T1000 (cell line): Measurements from ENCODE around the gene CAB39.

Source experiments
- DNase-seq: peaks from one replicate; lab custom pipeline; 2025; ENCODE audit warnings: mixed read lengths; lab: John Stamatoyannopoulos, UW

The CAB39 gene

DNA sequence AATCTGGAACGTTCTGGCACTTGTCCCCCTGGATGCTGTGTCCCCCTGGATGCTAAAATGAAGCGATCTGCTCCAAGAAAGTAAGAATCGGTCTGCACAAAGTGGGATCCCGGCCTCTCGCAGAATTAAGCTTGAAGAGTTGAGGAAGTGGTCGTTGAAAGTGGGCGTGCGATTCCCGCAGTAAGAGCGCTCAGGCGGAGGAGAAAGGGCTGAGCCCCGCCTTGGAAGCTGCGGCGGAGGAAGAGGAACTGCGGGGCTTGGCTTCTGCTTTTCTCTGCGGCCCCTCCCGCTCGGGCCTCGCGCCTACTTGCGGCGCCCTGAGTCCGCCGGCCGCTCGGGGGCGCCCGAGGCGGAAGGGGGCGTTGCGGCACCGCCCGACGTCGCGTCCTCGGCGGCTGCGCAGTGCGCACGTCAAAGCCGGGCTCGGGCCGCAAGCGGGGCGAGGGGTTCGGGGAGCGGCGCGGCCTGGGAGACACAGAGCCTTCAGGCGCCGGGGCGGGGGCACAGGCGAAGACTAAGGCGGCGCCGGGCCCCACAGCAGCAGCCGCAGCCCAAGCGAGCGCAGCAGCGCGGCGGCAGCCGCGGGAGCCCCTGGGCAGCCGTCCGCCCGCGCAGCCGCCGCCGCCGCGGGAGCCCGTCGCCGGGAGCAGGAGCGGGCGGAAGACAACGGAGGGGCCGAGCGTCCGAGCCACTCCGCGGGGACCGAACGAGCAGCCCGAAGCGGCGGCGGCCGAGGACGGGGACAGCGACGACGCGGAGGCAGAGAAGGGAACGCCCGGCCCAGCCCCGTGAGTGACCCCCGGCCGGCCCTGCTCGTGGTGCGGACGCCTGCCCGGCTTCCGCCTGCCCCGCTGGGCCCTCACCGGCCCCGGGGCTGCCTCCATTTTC is at the start of gene CAB39:
TSS of gene CAB39 (plus strand) at position 400 of the 888 bp plus-strand sequence. CDS start 47,160 bp downstream, outside the sequence.
- DNase-seq = peak; percentile 86

DNA sequence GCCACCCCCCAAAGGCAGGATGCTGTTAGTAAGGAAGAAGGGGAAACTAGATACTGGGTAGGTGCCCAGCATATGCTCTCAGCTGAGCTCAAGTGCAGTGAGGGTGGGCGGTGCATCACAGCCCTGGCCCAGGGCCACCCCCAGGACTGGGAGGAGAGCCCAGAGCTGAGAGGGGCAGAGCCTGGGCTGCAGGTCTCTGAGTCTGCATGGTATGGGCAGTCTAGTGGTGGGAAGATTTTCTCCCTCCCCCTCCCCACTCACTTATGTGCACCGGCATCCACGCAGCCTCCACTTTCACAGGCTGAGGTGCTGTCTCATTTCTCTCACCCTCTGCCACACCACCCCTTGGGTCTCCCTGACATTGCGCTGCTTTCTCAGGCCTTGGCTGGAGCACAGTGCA is 48.5 kb upstream of the CAB39 start:
- no peak for DNase-seq

DNA sequence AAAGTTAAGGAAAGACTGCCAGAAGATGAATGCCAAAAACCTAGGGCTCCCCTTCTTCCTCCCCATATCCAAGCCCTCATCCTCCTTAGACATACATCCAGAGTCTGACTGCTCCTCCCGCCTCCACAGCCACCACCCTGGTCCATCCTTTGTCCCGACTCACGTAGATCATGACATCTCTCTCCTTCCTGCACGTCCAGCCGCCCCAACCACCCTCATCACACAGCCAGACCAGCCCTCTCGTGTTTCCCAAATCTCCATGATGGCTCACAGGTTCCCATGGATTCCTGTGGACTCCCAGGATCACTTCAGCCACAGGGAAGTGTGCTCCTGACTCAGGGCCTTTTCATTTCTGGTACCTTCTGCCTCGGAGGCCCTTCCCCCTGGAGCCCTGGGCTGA is 47.8 kb upstream of the CAB39 start:
- DNase-seq = no peak

DNA sequence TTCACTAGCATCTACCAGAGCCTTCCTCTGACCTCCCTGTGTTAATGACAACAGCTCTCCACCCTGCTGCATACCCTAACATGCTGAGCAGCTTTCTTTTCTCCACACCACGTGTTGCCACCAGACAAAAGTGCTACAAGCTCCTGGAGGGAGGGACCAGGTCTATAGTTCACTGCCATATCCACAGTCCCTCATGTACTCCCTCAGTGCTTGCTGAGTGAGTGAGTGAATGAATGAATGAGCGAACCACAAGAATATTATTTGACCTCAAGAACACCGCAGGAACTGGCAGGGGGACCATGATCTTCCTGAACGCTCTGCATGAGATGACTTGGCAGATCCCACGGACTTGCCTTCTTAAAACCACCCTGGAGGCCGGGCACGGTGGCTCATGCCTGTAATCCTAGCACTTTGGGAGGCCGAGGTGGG is 47.4 kb upstream of the CAB39 start:
- DNase-seq = no peak

DNA sequence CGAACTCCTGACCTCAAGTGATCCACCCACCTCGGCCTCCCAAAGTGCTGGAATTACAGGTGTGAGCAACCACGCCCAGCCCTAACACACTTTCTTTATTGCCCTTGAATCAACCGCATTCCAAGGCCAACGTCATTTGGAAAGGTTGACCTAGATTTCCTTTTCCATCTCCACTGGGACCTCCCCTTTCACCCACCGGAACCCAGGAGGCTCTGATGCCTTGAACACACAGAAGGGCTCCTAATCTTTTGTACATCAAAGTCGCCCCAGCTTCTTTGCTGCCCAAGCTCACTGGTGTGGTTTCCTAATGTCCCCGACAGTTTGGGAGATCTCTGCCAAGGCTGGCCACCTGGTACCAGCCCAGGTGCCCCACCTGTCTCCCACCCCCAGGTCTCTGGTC is 46.2 kb upstream of the CAB39 start:
- DNase-seq = no peak

DNA sequence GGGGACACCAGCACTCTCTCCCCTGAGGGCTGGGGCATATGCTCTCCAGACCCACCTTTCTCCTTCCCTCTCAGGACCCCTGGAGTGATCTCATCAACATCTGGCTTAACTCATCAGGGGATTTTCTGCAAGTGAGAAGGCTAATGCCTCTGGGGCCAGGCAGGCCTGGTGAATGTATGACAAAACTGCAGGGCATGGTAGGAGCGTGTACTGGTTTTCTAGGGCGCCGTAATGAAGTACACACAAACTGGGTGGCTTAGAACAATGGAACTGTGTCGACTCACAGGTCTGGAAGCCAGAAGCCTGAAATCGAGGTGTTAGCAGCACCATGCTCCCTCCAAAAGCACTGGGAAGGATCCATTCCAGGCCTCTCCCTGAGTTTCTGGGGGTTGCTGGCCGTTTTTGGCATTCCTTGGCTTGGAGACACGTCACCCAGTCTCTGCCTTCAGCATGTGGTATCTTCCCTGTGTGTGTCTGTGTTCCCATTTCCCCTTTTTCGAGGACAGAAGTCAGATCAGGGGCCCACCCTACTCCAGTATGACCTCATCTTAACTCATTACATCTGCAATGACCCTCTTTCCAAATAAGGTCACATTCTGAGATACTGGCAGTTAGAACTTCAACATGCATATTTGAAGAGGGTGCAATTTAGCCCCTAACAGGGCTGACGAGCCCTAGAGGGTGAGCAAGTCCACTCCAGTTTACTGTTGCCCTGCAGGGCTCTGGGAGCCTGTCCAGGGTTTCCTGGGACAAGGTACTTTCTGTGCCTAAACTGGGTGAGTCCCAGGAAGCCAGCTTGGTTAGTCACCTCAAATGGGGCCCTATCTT is 45.5 kb upstream of the CAB39 start:
- DNase-seq = peak; percentile 57

DNA sequence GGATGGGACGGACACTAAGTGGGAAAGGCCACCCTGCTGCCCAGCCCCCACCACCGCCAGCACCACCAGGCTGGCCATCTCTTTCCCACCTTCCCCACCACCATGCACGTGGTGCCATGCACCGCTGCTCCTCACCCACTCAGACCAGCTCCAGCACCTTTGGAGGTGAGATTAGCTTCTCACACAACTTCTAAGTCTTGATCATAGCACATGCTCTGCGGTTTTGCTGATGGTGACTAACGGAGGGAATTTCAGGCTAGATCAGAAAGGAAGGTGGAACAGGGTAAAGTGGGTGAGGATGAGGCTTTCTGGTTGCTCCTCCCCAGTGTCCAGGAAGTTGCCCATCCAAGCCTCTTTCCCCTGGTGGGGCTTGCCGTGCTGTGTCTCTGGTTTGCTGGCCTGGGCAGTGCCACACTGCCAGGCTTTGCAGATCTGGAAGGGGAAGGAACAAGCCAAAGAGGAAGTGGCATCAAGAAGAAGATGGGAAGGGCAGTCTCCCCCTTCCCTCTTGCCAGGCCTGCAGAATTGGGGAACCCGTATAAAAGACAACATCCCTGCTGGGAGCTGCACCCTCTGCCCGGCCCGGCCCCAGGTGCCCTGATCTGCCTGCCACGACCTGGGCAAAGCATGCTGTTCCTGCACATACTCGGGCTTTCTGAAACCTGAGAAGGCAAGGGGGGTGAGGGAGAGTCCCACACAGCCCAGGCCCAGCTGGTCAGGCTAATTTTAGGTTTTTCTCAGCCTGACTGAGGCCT is 44.3 kb upstream of the CAB39 start:
- no peak for DNase-seq

DNA sequence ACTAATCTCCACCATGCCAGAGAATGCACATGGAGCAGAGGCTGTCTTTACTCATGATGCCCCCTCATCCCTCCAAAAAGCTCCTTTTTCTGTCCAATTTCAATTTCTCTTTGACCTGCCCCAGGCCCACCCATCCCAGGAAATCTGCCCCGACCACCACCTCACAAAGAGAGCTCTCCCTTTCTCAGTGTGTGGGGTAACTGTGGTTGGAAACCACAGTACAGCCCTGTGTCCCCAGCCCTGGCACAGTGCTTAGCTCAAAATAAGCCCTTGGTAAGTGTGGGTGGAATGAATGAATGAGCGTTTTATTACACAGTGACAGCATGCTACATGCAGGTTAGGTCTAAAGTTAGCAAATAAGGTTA is 43.7 kb upstream of the CAB39 start:
- no peak for DNase-seq

DNA sequence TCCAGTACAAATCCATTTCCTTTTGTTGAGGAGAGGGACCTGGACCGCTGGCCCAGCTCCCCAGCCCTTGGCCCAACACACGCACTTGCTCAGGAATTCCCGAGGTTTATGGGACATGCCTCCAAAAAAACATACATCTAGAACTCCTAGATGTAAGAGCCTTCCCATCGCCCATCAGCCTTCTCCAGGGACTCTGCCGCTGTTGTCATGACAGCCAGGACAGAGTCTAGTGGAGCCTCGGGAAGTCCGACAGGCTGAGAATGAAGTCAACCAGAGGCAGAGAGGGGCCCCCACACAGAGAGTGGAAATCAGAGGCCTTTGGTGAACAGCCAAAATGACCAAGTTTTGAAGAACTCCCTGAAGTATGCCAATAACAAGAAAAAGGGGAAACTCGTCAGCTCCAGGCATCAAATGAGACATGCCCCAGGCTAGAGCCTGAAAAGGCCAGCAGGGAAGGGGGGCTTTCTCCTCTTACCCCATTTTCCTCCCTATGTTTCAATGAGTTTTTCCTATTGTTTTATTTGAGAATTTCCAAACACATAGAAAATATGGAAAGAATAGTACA is 43.2 kb upstream of the CAB39 start:
- DNase-seq = no peak

DNA sequence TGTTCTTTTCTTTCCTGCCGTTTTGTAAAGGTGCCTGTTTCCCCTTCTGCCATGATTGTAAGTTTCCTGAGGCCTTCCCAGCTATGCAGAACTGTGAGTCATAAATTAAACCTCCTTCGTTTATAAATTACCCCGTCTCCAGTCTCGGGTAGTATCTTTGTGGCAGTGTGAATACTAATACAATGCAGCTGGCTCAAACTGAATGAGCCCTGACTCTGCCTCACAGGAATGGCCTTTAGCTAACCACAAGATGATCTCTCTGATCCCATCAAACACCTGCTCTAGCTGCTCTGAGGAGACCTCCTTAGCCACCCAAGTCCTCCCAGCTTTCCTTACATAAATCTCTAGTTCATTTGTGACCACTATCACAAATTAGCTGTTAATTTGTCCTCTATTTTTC is 41.5 kb upstream of the CAB39 start:
- DNase-seq = no peak

DNA sequence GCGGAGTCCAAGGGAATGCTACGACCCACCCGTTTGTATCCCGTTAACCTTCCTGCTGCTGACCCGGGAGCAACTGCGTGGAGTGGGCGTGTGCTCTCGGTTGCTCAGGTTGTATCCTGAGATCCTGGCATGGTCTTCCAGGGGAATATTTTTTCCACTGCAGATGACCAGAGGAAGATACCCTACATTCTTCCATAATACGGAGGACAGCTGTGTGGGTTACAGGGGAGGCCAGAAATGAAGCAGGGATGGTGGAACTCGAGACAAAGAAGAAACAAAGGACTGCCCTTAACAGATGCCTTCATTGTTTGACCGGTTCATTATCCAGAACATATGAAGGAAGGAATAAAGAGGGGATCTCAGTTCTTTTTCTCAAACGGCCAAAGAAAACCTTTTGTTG is 39.8 kb upstream of the CAB39 start:
- no peak for DNase-seq

DNA sequence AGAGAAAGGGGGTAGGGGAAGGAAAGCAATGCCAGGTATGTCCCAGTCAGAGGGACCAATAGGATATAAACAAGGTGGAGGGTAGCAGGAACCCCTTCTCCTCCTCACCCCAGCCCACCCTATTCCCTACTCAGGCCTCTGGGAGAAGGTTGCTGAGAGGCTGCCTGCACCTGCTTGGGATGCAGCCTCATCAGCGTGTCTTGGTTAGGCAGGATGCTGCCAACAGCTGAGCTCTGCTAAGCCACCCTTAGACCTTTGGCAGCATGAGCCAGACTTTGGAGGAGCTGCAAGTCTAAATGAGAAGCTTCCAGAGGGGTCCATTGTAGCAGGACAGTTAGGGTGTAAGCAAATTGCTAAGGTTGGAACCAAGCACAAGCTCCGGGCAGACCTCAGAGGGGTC is 38.2 kb upstream of the CAB39 start:
- DNase-seq = no peak

DNA sequence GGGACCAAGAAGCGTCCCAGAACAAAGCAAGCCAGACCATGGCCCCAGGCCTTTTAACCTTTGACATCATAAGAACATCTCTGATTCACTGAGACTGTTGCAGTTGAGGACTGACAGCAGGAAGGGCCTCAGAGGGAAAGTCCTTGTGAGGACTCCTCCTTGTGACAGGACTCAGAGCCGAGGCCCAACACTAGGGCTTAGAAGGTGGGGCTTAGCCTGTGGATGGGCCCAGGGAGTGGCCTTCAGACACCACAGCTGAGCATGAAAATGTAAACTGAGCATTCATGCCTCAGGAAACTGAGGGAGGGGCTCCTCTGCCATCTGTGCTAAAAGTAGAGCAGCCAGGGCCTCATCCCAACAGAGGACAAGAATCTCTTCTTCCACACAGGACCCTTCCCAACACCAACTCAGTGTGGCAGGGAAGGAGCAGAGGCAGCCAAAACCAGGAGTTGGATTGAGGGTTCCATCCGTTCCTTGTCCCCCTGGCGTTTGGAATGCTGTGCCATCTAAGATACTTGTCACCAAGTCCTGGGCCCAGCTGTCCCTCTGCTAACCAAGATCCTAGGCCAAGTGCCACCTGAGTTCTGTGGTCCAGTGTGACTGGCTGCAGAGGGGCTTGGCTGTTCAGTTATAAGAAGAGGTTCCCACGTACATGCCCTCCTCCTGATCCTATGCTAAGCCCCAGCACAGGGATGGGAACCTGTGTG is 37.5 kb upstream of the CAB39 start:
- DNase-seq = no peak

DNA sequence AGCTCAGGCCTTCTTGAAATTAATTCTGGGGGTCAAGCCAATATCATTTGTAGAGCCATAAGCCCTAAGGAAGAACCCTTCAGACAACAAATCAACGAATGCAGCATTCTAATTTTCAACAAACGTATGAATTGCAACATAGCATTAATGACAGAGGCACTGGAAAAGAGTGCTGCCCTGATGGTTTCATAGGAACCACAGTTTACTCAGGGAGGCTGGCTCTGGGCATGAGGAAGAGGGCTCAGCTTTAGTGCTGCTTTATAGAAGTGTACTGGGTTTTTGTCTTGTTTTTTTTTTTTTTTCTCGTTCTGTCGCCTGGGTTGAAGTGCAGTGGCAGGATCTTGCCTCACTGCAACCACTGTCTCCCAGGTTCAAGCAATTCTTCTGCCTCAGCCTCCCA is 36.1 kb upstream of the CAB39 start:
- no peak for DNase-seq

DNA sequence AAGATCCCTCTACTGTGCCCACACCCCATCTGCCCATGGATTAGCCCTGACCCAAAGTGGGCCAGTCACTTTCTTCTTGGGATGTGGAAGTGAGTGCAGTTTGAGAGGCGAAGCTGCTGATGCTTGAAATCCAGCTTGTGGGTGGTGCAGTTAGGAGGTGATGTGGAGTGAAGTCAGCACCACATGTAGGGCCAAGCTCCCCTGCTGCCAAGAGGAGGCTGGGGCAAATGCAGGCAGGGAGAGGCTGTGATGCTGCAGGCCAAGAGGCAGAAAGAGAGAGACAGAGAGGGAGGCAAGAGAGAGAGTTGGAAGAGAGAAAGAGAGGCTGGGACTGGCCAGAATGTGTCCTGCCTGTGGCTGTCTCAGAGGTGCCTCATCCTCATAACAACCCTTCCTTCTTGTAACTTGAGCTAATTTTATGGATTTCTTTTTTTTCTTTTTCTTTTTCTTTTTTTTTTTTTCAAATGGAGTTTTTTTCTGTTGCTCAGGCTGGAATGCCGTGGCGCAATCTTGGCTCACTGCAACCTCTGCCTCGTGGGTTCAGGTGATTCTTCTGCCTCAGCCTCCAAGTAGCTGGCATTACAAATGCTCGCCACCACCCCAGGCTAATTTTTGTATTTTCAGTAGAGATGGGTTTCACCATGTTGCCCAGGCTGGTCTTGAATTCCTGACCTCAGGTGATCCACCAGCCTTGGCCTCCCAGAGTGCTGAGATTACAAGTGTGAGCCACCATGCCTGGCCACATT is 35.3 kb upstream of the CAB39 start:
- DNase-seq = peak; percentile 50

DNA sequence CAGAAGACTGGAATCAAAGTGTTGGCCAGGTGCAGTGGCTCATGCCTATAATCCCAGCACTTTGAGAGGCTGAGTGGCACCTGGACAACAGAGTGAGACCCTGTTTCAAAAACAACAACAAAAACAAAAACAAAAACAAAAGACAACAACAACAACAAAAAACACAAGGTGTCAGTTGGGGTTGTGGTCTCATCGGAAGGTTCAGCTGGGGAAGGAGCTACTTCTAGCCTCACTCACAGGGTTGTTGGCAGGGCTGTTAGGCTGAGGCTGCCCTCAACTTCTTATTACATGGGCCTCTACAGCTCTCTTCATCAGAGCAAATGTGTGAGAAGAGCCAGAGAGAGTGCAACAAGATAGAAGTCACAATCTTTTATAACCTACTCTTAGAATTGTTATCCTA is 34.6 kb upstream of the CAB39 start:
- DNase-seq = no peak

DNA sequence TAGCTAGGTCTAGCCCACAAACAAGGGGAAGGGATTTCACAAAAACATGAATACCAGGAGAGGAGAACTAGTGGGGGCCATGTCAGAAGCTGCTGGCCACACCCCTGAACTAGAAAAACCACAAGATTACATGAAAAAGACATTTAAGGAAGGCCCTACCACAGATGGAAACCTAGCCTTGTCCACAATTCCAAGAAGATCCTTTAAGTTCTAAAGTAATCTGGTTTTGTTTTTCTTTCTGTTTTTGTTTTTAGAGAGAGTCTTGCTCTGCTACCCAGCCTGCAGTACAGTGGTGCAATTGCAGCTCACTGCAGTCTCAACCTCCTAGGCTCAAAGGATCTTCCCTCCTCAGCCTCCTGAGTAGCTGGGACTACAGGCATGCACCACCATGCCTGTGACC is 34.2 kb upstream of the CAB39 start:
- no peak for DNase-seq

DNA sequence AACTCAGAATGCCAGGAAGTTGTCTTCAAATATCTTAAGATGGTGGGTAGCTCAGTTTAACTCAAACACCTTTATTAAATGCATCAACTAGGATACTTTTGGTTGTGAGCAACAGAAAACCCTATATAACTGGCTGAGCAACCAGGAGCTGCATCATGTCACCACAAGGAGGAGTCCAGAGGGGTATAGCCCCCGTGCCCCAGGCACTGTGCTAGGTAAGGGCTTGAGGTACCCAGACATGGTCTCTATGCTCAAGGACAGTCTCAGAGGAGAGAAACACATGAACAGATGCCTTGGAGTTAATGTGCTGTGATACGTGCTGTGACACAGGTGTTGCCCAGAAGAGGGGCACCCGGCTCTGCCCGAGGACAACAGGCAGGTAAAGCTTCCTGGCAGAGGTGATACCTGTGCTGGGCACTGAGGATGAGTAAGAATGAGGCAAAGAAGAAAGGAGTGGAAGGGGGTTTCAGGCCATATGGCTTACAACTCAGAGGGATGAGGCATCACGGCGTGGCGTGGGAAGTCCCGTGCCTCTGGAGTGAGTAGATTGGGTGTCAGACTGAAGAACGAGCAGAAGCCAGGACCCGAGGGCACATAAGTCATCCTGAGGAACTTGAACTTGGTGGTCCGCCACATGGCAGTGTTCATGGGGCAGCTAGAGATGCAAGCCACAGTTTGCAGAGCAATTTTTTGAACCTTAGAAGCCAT is 32.0 kb upstream of the CAB39 start:
- peak; percentile 69 for DNase-seq

DNA sequence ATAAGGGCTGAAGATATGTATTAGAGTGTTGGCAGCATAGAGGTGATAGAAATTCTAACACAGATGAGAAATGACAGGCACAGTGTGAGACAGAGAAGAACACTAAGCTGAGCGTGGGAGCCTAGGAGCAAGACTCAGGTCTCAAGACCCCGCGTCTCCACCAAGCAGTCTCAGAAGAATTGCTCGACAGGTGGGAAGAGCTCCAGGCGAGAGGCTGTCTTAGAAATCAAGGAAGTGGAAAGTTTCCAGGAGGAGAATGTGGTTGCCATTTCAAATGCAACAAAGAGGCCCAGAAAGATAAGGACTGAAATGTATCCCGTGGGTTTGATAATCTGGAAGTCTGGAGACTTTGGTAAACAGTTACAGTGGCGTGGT is 31.5 kb upstream of the CAB39 start:
- no peak for DNase-seq

DNA sequence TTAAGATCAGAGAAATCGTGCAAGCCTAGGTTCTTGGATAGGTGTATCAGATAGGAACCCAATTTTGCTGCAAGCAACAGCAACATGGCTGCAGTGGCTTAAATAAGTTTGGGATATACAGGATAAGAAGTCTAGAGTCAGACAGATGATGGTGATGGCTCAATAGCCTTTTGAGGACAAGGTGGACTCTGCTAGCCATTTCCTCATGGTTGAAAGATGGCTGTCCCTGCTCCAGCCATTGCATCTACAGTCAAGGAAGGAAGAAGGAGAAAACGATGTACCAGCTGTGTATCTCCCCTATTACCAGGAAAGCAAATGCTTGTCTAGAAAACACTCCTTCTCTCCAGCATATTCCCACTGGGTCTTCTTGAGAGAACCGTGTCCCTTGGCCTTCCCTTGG is 30.1 kb upstream of the CAB39 start:
- no peak for DNase-seq
